Esophagus muscularis mucosa (tissue), 3 donors: ENCODE results near the gene NR2C2AP.

Source experiments
- POLR2A ChIP-seq: fragments of 450-650 bp; IDR thresholded peaks from one replicate; pipeline ENCODE4 v1.6.1; 2017; ENCODE audit warnings: antibody characterized with exemption, moderate library complexity, mild to moderate bottlenecking, low read depth
- TF ChIP-seq, protein P1 (sequence below), 3 experiments: fragments of 200-600 bp in 2 of 3; fragments of 450-650 bp in 1 of 3; sonication (generic) in 2 of 3; IDR thresholded peaks; one replicate each; pipeline ENCODE4 v1.5.1; 2017 to 2019; ENCODE audit warnings: antibody characterized with exemption in 3 of 3, mild to moderate bottlenecking in 2 of 3, moderate library complexity in 1 of 3

DNA sequence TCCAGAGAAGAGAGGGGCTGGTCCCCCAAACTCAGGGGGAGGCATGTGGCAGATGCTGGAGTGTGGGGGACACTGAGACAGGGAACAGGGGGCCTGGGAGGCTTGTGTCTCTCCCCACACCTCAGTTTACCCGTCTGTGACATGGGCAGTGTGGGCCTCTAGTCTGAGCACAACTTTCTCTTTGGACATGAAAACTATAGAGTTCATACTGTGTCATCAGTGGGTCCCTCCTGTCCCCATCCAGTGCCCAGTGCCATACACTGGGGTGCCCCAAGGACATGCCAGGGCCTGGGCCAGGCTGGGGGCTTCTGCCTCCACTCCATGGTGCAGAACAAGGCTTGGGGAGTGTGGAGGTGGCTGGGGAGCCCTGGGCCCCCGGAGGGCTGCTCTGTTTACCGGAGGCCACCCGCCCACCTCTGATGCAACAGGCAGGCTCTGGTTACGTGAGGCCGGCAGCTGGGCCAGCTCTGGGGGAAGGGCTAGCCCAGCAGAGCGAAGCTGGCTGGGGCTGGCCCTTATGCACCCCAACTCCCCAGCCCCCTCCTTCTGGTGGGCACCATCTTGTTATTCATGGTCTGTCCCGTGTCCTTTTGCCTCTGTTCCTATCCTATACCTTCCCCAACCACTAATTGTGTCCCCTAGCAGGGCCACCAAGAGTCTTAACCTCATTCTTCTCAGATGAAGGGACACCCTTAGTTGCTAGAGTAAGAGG lies 31.2 kb downstream of the NR2C2AP start:
- no peak for TF ChIP-seq POLR2A
- TF ChIP-seq, protein P1, sequence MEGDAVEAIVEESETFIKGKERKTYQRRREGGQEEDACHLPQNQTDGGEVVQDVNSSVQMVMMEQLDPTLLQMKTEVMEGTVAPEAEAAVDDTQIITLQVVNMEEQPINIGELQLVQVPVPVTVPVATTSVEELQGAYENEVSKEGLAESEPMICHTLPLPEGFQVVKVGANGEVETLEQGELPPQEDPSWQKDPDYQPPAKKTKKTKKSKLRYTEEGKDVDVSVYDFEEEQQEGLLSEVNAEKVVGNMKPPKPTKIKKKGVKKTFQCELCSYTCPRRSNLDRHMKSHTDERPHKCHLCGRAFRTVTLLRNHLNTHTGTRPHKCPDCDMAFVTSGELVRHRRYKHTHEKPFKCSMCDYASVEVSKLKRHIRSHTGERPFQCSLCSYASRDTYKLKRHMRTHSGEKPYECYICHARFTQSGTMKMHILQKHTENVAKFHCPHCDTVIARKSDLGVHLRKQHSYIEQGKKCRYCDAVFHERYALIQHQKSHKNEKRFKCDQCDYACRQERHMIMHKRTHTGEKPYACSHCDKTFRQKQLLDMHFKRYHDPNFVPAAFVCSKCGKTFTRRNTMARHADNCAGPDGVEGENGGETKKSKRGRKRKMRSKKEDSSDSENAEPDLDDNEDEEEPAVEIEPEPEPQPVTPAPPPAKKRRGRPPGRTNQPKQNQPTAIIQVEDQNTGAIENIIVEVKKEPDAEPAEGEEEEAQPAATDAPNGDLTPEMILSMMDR (IDR thresholded peaks at IDR 0.05), result no peak
